ENCODE data around the gene SHISA6.

GRCh38 chr17:11272191-11272590 is 31.2 kb downstream of the SHISA6 start:
- TF ChIP-seq CTCF (conservative IDR thresholded peaks at IDR 0.05; ENCODE audit: low read depth, low read length) = no peak
- TF ChIP-seq EZH2 (IDR thresholded peaks at IDR 0.05; ENCODE audit: borderline replicate concordance, low read depth, low read length, poor library complexity, severe bottlenecking) = no peak

All from A673 (cell line).